Sigmoid colon (tissue), 4 donors: Measurements from ENCODE around the gene GHRHR.

Source experiments
- CTCF ChIP-seq, 4 experiments: fragments of 450-650 bp in 3 of 4; fragments of 200-600 bp in 1 of 4; IDR thresholded peaks; one replicate each; pipeline ENCODE4 v1.5.1; 2016 to 2019; ENCODE audit warnings: antibody characterized with exemption in 4 of 4, mild to moderate bottlenecking in 3 of 4, moderate library complexity in 2 of 4
- EP300 ChIP-seq, 4 donors: sonication (generic); formaldehyde crosslinking; IDR thresholded peaks; one replicate each; pipeline ENCODE4 v1.6.1; 2017; ENCODE audit warnings: antibody characterized with exemption in 4 of 4
- POLR2A ChIP-seq, 2 donors: fragments of 450-650 bp; IDR thresholded peaks; one replicate each; pipeline ENCODE4 v1.6.1; 2016; ENCODE audit warnings: antibody characterized with exemption in 2 of 2, mild to moderate bottlenecking in 2 of 2, moderate library complexity in 2 of 2

- TF ChIP-seq CTCF (IDR thresholded peaks at IDR 0.05) = no peak
- no peak for TF ChIP-seq POLR2A (IDR thresholded peaks at IDR 0.05)
- no peak for TF ChIP-seq EP300 (IDR thresholded peaks at IDR 0.05)
These were observed 22.6 kb downstream of the GHRHR start for GRCh38 chr7:30986331-30986730.
